Measurements from ENCODE around the gene STOML3. TPM values are rescaled to one million over a fixed set of nuclear protein-coding genes. Genes with fewer than 3 reads are reported as not detected.

STOML3 gene
- total RNA-seq, 4 donors from 2014 or later = not detected

DNA sequence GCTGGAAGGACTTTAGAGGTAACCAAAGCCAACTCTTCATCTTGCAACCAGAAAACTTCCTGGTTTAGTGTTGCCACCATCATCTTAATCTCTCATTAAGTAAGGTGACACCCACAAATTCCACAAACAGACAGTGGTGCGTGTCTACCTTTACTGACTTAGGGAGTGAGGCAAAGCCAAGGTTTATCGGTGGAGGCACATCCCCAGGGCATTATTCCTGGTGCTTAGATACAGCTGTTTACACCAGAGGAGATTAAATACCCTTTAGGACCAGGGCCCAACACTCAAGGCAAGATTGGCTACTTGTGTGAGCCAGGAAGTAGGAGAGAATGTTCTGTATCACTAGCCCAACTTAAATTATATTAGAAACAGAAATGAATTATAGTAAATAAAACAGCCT, 9.5 kb downstream of the STOML3 start:
- TF ChIP-seq, protein P1, sequence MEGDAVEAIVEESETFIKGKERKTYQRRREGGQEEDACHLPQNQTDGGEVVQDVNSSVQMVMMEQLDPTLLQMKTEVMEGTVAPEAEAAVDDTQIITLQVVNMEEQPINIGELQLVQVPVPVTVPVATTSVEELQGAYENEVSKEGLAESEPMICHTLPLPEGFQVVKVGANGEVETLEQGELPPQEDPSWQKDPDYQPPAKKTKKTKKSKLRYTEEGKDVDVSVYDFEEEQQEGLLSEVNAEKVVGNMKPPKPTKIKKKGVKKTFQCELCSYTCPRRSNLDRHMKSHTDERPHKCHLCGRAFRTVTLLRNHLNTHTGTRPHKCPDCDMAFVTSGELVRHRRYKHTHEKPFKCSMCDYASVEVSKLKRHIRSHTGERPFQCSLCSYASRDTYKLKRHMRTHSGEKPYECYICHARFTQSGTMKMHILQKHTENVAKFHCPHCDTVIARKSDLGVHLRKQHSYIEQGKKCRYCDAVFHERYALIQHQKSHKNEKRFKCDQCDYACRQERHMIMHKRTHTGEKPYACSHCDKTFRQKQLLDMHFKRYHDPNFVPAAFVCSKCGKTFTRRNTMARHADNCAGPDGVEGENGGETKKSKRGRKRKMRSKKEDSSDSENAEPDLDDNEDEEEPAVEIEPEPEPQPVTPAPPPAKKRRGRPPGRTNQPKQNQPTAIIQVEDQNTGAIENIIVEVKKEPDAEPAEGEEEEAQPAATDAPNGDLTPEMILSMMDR (IDR thresholded peaks at IDR 0.05; ENCODE audit: low read depth) = no peak

DNA sequence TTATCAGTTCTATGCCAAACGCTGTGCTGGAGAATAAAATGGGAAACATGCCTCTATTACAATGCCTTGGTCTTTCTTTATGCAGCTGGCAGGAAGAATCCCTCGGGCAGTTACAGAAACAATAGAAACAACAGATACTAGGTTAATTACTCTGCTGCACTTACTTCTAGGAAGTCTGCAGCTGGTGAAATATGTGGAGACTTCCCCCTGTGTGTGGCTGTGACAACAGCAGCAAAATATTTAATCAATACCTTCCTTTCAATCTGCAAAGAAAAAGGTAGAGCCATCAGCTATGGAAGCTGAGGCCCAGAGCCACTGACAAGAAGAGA, 9.9 kb downstream of the STOML3 start:
- TF ChIP-seq, protein P1 (IDR thresholded peaks at IDR 0.05; ENCODE audit: low read depth) = no peak

DNA sequence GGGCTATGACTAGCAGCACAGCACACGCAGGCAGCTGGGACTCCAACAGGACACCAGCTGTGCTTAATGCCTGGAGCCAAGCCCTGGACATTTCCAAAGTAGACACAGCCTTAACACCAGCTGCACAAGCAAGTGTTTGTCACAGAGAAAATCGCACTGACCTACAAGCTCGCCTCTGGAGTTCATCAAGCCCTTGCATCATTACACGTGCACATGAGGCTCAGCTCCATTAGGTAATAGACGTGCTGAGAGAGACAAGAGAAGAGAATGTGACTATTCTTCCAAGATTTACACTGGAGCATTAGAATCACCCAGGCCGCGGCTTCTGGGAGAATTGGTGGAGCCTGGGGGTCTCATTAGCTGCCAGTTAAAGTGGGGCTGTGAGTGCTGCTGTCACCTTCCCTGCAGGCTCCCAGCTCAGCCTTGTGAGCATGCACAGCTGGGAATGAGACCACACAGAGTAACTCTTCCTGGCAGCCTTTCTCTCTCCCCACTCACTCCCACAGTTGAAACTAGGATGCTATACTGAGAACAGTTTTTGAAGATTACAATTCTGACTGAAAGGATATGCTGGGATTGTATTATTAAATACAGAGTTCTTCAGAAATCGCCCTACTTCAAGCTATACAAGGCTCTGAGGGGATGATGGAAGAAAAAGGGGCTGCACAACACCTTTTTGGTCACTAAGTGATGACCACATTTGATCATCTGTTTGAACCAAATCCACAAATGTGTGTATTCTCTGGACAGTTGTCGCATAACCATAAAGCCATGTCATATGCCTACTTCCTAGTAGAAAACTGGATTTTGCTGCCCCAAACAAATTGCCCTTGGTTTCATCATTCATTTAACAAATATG, 10.5 kb downstream of the STOML3 start:
- TF ChIP-seq, protein P1 (IDR thresholded peaks at IDR 0.05; ENCODE audit: low read depth) = no peak

DNA sequence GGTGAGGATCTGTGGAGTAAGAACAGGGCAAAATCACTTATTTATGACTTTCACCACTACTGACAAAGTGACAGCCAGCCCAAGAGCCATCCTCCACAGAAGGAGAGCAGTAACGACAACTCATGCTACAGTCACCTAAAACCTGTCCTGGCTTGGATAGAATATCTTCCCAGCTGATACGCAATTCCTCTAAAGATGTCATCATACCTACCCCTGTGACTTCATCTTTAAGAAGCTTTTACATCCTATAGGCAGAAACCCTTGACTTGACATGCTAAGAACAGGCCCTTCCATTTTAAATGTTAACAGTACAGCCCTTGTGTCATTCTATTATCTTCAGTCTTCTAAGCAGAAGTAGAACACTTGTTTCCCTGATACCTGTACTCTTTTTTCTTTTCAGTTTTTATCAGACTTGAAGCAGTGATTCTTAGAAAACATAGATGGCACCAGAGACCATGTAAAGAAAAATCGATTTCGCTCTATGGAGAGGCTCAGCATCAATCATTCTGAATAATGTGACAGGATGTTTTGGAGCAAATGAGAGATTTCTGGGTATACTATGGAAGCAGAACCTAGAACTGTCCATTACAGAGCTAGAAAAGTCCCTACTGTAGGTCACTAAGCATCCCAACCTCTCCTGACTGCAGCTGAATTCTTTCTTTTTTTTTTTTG, 20.1 kb downstream of the STOML3 start:
- TF ChIP-seq, protein P1 (IDR thresholded peaks at IDR 0.05; ENCODE audit: low read depth) = no peak

- TF ChIP-seq, protein P1 (IDR thresholded peaks at IDR 0.05; ENCODE audit: low read depth) = no peak
These were observed 21.4 kb downstream of the STOML3 start for GRCh38 chr13:38969187-38969586.

GRCh38 chr13:38967446-38967845, 23.2 kb downstream of the STOML3 start:
- TF ChIP-seq, protein P1 (IDR thresholded peaks at IDR 0.05; ENCODE audit: low read depth) = no peak

DNA sequence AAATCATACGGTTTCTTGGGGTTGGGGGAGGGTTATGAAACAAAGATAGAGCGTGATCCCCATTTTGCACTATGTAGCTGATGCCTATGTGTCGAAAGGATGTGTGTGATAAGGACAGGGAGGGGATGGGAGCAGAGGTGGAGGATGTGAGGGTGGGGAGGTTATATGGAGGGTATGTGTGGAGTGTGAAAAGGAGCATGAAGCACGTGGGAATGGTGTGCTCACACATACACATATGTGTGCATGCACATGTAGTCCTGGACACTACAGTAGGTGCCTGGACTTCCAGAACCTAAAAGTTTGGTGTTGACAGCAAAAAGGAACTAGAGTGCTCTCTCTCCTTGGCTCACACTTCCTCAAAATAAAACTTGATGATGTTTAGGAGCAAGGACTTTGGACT, 25.4 kb downstream of the STOML3 start:
- TF ChIP-seq, protein P1 (IDR thresholded peaks at IDR 0.05; ENCODE audit: low read depth) = no peak
